Osteocyte (in vitro differentiated cells): ENCODE data around the gene C1orf159. TPM values are rescaled to one million over a fixed set of nuclear protein-coding genes. Genes with fewer than 3 reads are reported as not detected.

Source experiments
- DNase-seq: peaks from one replicate; pipeline ENCODE4 v3.0.0; 2021; ENCODE audit warnings: mixed read lengths; ENCODE audit not compliant: unreplicated experiment; ENCODE audit errors: extremely low spot score
- H3K27ac Mint-ChIP-seq: one replicate; pipeline ENCODE4 v1.8.0; 2021; ENCODE audit warnings: mild to moderate bottlenecking, mixed read lengths; ENCODE audit not compliant: unreplicated experiment
- H3K27me3 Mint-ChIP-seq: one replicate; pipeline ENCODE4 v1.8.0; 2021; ENCODE audit warnings: mixed read lengths; ENCODE audit not compliant: unreplicated experiment
- H3K36me3 Mint-ChIP-seq: one replicate; pipeline ENCODE4 v1.8.0; 2021; ENCODE audit warnings: mixed read lengths; ENCODE audit not compliant: unreplicated experiment
- H3K4me1 Mint-ChIP-seq: one replicate; pipeline ENCODE4 v1.8.0; 2021; ENCODE audit warnings: mixed read lengths; ENCODE audit not compliant: unreplicated experiment
- H3K4me3 Mint-ChIP-seq: one replicate; pipeline ENCODE4 v1.8.0; 2021; ENCODE audit warnings: mild to moderate bottlenecking, moderate library complexity, mixed read lengths; ENCODE audit not compliant: unreplicated experiment
- H3K9me3 Mint-ChIP-seq: one replicate; pipeline ENCODE4 v1.8.0; 2021; ENCODE audit warnings: mixed read lengths; ENCODE audit not compliant: unreplicated experiment
- total RNA-seq: library from RNA; stranded (reverse); gene quantifications from 2 replicates; pipeline ENCODE4 v1.2.1, GENCODE V29; 2021
- TF ChIP-seq, protein P1 (sequence below): fragments of 200-600 bp; sonication (generic); IDR thresholded peaks from 2 replicates; pipeline ENCODE4 v1.5.0; 2021; ENCODE audit warnings: antibody characterized with exemption, mild to moderate bottlenecking, moderate library complexity

The C1orf159 gene
- total RNA-seq, 1 donor from 2014 or later, result 16.9 TPM

DNA sequence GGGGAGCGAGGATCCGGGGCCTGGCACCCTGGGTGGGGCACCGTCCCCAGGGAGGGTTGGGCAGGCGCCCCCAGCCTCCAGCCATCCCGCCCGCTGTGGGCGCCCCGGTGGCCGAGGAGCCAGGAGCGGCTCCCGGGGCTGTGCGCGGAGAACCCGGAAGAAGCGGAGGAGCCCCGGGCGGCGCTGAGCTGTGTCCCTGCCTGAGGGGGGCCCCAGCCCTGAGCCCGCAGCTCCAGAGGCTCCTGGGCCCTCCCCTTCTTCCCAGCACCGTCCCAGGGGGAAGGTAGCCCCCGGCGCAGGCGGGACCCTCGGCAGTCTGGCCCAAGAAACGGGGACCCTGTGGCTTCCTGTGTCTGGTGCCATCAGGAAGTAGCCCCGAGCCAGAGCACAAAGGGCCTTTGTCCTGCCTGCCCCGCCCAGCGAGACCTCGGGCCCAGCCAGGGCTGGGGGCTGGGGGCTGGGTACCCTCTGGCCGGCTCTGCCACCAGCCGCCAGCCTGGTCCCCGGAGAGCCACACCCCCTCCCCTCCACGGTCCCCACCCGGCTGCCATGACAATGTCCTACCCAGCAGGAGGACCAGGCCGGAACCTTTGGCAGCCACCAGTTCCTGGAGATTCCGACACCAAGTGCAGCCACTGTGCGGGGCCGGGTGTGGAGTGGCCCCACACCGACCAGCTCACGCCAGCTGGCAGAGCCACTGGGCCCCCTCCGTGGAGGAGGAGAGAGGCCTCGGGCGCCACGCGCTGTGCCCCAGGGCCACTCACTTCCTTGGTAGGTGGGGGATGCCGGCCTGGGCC, 42.2 kb upstream of the C1orf159 start:
- peaks cover 5% of the 10 kb centered on the region for H3K9me3 Mint-ChIP-seq
- H3K4me3 Mint-ChIP-seq, result no peak overlapping the region
- no peak overlapping the region for H3K27ac Mint-ChIP-seq
- TF ChIP-seq, protein P1, sequence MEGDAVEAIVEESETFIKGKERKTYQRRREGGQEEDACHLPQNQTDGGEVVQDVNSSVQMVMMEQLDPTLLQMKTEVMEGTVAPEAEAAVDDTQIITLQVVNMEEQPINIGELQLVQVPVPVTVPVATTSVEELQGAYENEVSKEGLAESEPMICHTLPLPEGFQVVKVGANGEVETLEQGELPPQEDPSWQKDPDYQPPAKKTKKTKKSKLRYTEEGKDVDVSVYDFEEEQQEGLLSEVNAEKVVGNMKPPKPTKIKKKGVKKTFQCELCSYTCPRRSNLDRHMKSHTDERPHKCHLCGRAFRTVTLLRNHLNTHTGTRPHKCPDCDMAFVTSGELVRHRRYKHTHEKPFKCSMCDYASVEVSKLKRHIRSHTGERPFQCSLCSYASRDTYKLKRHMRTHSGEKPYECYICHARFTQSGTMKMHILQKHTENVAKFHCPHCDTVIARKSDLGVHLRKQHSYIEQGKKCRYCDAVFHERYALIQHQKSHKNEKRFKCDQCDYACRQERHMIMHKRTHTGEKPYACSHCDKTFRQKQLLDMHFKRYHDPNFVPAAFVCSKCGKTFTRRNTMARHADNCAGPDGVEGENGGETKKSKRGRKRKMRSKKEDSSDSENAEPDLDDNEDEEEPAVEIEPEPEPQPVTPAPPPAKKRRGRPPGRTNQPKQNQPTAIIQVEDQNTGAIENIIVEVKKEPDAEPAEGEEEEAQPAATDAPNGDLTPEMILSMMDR, result no peak
- peaks cover 3% of the 10 kb centered on the region for H3K4me1 Mint-ChIP-seq
- no peak for DNase-seq
- H3K27me3 Mint-ChIP-seq, result no peaks in the 10 kb centered on the region
- no peaks in the 10 kb centered on the region for H3K36me3 Mint-ChIP-seq

- TF ChIP-seq, protein P1, result no peak
- Mint-ChIP-seq H3K36me3 (no peaks in the 10 kb centered on the region), H3K27me3 (no peaks in the 10 kb centered on the region), H3K4me1 (peaks cover 3% of the 10 kb centered on the region), H3K9me3 (peaks cover 10% of the 10 kb centered on the region), H3K4me3 (peak overlapping the region; percentile 42), H3K27ac (no peak overlapping the region)
- no peak for DNase-seq
Measured at GRCh38 chr1:1157426-1157913, 41.6 kb upstream of the C1orf159 start.

- no peak overlapping the region for H3K4me3 Mint-ChIP-seq
- no peak for DNase-seq
- peaks cover 3% of the 10 kb centered on the region for H3K4me1 Mint-ChIP-seq
- no peak overlapping the region for H3K27ac Mint-ChIP-seq
- TF ChIP-seq, protein P1, result no peak
- peaks cover 12% of the 10 kb centered on the region for H3K9me3 Mint-ChIP-seq
- H3K36me3 Mint-ChIP-seq, result no peaks in the 10 kb centered on the region
- no peaks in the 10 kb centered on the region for H3K27me3 Mint-ChIP-seq
Measured at GRCh38 chr1:1157033-1157365, 41.1 kb upstream of the C1orf159 start.

DNA sequence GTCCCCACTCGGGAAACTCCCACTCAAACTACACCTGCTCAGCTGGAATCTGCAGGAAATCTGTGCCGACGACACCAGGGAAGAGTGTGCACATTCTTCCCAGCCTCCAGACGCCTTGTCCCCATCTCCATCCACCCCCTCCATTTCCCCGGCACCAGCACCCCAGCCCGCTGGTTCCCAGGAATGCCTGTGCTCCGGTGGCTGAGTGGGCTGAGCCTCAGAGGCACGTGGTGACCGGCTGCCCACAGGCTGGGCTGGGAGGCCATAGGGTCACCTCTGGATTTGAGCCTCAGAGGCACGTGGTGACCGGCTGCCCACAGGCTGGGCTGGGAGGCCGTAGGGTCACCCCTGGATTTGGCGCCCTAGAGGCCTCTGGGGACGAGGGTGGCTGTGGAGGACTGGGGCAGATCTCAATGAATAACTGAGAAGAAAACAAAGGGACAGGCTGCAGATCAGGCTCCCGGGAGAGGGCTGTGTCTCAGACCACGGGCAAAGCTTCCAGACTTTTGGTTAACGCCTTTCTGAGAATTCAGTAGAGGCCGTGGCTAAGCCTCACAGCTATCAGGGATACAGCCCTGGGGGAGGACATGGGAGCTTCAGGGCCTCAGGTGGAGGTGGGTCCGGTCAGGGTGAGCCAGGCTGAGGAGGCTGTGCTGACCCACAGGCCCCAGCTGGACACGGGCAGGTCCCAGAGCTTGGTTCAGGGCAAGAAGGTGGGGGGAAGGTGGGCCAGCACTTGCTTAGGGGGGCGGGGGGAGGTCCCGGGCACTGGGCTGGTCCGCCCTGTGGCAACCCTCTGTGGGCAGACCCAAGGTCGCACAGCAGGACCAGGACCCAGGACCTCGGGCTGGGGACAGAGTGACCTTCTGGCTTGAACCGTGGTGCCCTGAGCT, 40.5 kb upstream of the C1orf159 start:
- no peak overlapping the region for H3K27ac Mint-ChIP-seq
- peaks cover 12% of the 10 kb centered on the region for H3K9me3 Mint-ChIP-seq
- TF ChIP-seq, protein P1, result no peak
- peaks cover 3% of the 10 kb centered on the region for H3K4me1 Mint-ChIP-seq
- no peak for DNase-seq
- H3K36me3 Mint-ChIP-seq, result no peaks in the 10 kb centered on the region
- no peak overlapping the region for H3K4me3 Mint-ChIP-seq
- H3K27me3 Mint-ChIP-seq, result no peaks in the 10 kb centered on the region

DNA sequence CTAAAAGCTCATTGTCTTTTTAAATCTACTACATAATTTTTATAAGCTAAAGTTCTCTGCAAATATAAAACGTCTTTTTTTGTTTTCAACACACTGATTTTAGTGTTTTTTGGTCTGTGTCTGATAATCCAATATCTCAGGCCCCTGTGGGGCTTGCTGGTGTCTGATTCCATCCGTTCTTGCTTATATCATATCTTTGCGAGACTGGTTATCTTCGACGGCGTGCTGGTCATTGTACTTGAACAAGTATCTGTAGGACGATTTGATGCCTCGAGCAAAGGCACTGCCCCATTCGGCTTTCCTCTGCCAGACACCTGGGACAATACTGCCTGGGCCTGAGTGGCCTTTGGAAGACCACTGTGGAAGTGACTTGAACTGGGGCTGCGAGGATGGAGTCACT, 39.4 kb upstream of the C1orf159 start:
- H3K4me3 Mint-ChIP-seq, result no peak overlapping the region
- H3K36me3 Mint-ChIP-seq, result no peaks in the 10 kb centered on the region
- no peak overlapping the region for H3K27ac Mint-ChIP-seq
- no peak for DNase-seq
- TF ChIP-seq, protein P1, result no peak
- no peaks in the 10 kb centered on the region for H3K27me3 Mint-ChIP-seq
- peaks cover 12% of the 10 kb centered on the region for H3K9me3 Mint-ChIP-seq
- peaks cover 3% of the 10 kb centered on the region for H3K4me1 Mint-ChIP-seq
